ENCODE measurements around the gene UBASH3A. TPM values are rescaled to one million over a fixed set of nuclear protein-coding genes. Genes with fewer than 3 reads are reported as not detected.

The UBASH3A gene
- total RNA-seq, 1 experiment from 2014 or later, result not detected

DNA sequence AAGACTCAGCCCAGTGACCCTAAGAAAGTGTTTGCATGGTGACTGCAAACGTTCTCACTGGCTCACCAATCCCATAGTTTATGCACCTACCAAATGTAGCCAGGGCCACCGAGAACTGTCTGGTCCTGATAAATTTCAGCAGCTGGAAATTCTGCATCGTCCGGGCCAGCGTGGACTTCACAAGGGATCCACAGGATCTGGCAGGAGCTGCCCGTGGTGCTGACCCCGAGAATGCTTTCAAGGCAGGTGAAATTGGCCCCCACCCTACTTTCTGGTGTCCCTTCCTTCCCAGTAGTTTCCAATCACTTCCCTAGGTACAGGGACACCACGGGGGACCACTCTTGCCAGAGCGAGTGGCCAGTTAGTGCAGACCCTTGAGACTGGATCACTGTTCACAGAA is 26.2 kb downstream of the UBASH3A start:
- no peak for DNase-seq (ENCODE audit: low spot score)

- DNase-seq (ENCODE audit: low spot score), result no peak
Measured at GRCh38 chr21:42430521-42430920, 26.8 kb downstream of the UBASH3A start.

DNA sequence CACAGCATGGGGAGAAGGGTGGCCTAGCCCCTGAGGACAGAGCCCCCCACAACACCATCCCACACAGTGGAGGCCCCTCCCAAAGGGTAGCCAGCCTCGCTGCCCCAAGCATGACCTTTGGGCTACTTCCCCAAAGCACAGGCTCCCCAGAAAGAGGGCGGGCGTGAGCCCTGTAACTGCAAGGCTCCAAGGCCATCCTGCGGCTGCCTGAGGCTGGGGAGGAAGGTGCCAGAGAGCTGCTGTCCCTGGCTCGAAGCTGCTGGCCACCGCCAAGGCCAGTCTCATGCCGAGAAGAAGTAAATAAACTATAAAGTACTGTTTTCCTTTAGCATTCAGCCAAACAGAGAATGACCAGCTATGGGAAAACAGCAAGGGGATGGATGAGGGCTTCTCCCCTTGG is 27.5 kb downstream of the UBASH3A start:
- DNase-seq (ENCODE audit: low spot score), result no peak

- DNase-seq (ENCODE audit: low spot score), result no peak
Measured at GRCh38 chr21:42432695-42433094, 29.0 kb downstream of the UBASH3A start.

DNA sequence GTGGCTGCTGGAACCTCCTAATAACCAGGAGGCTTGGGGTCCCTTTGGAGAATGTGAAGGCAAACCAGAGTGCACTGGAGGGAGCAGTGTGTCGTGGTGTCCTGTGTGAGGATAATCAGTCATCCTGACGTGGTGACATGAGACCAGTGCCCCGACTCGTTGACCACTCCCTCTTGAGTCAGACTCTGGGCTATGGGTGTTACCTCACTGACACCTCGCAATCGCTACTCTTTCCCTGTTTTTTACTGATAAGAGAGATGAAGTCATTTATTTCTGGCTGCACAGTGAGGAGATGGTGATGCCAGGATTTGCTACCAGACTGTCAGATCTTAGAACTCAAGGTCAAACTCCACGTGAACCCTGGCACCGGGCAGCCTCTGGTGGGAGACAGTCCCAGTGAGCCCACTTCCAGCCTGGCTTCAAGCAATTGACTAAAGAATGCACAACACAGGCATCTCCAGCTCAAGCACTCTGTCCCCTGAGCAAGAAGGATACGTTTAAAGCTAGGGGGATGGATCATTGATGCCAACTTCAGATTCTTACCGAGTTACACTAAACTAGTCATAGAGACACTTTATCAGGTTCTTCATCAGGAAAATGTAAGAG is 30.3 kb downstream of the UBASH3A start:
- no peak for DNase-seq (ENCODE audit: low spot score)

- DNase-seq (ENCODE audit: low spot score), result no peak
Measured at GRCh38 chr21:42434884-42435283, 31.2 kb downstream of the UBASH3A start.

- no peak for DNase-seq (ENCODE audit: low spot score)
Measured at GRCh38 chr21:42435401-42435800, 31.7 kb downstream of the UBASH3A start.

DNA sequence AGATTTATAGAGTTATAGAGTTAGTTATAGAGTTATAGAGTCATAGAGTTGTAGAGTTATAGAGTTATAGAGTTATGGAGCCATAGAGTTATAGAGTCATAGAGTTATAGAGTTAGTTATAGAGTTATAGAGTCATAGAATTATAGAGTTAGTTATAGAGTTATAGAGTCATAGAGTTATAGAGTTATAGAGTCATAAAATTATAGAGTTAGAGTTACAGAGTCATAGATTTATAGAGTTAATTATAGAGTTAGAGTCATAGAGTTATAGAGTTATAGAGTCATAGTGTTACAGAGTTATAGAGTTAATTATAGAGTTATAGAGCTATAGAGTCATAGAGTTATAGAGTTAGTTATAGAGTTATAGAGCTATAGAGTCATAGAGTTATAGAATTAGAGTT is 32.1 kb downstream of the UBASH3A start:
- no peak for DNase-seq (ENCODE audit: low spot score)

GRCh38 chr21:42436914-42437313 is 33.2 kb downstream of the UBASH3A start:
- DNase-seq (ENCODE audit: low spot score), result no peak

DNA sequence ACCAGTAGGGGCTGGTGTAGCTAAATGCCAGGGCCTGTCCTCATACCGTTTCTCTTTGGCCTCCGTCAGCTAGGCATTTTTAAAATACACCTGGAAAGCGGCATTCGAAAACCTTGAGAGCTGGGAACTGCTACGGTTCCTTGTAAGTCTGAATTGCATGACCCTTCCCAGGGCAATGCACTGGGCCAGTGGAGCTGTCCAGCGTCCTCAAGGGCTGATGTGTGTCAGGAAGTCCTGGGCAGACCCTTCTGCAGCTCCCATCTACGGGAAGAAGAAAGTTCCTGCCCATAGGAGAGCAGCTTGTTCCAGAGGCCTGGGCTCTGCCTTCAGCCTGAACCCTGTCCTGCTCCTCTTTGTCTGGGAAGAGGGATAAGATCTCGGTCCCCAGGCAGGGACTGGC is 34.1 kb downstream of the UBASH3A start:
- peak; percentile 4 for DNase-seq (ENCODE audit: low spot score)

GRCh38 chr21:42438316-42439205 is 34.9 kb downstream of the UBASH3A start:
- DNase-seq (ENCODE audit: low spot score), result no peak

DNA sequence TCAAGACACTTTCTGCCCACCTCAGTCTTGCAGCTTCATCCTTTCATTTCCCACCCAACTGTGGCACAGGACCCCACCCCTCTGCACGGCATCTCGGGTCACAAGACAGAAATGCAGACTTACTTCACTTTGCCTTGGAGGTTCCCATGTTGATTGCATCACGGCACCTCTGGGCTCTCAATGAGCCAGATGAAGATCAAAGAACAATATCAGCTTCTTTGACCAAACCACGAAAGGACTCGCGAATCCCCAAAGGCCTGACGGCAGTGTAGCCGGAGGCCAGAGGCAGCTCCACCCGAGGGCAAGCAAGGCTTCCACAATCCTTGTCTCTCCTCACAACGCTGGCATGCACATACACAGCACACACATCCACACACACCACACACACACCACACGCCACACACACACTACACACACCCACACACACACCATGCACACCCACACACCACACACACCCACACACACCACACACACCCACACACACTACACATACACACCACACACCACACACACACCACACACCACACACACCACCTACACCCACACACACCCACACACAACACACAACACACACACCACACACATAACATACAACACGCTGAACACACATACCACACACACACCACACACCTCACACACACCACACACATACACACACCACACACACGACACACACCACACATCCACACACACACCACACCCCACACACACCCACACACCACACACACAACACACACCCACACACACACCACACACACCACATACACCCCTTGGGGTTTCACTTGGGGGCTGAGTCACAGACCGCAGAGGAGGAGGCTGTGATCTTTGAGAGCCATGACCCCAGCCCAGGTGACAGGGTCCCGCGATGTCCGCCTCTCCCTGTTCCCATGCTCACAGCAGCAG is 35.8 kb downstream of the UBASH3A start:
- DNase-seq (ENCODE audit: low spot score), result no peak

- DNase-seq (ENCODE audit: low spot score), result no peak
Measured at GRCh38 chr21:42440187-42440792, 36.6 kb downstream of the UBASH3A start.

DNA sequence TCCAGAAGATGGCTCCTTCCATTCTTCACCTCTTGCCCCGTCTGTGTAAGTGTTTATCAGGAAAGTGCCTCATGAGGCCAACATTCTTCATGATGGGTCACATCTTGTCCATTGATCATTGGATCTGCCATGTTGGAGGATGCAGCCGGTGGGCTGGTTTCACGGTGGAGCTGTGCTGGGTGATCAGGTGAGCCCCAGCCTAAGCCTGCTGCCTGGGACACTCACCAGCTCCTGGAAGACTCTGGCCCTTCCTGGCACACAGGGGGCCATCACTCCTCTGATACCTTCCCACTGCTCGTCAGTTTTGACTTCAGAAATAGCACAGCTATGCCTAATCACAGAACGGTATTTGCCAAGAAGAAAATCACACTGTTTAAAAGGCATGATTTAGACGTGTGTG is 38.3 kb downstream of the UBASH3A start:
- DNase-seq (ENCODE audit: low spot score), result no peak

GRCh38 chr21:42443181-42443785 is 39.6 kb downstream of the UBASH3A start:
- no peak for DNase-seq (ENCODE audit: low spot score)

DNA sequence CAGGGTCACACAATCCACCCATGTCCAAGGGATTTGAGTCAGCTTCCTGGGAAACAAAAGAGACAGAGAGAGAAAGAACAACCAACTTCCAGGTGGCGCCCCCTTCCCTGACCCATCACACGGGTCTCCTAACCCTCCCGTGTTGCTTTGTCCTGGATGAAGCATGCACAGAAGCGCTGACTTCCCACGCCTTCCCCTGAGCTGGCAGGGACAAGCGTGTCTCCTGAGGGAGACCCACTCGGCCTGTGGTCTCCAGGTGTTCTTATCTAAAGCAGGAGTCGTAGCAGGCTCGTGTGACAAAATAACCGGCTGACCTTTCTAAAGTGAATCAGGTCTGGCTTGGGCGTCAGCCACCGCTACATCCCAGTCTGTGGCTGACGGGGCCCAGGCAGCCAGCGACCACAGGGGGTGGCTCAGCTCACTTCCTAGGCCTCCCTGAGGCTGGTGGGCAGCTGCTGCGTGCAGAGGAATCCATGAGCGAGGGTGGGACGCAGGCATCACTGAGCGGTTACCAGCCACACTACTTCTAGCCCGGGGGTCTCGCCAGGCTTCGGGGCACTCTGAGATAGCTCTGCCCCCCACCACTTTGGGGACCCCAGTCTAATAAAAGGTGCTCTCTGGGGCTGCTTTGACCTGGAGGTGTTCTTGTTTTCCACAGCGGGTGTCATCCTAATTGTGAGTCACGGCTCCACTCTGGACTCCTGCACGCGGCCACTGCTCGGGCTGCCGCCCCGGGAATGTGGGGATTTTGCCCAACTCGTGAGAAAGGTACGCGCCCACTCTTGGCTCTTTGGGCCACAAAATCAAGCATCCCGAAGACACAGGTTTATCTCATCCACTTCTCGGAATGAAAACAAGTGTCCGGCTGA is 40.4 kb downstream of the UBASH3A start:
- DNase-seq (ENCODE audit: low spot score), result no peak

- DNase-seq (ENCODE audit: low spot score), result no peak
Measured at GRCh38 chr21:42444745-42445059, 41.0 kb downstream of the UBASH3A start.

- no peak for DNase-seq (ENCODE audit: low spot score)
Measured at GRCh38 chr21:42445311-42445710, 41.6 kb downstream of the UBASH3A start.

GRCh38 chr21:42446531-42446930 is 42.8 kb downstream of the UBASH3A start:
- no peak for DNase-seq (ENCODE audit: low spot score)

GRCh38 chr21:42447182-42447581 is 43.5 kb downstream of the UBASH3A start:
- no peak for DNase-seq (ENCODE audit: low spot score)

Measured in HT-29 (cell line).